Spleen (tissue), 11 donors: ENCODE results near the gene AMBRA1. TPM values are rescaled to one million over a fixed set of nuclear protein-coding genes. Genes with fewer than 3 reads are reported as not detected.

Experiments
- DNase-seq: peaks from one replicate; pipeline ENCODE4 v3.0.0-alpha.2; 2020
- H3K27ac ChIP-seq, 8 donors: fragments of 200-600 bp; sonication (generic) in 7 of 8; 1 replicate in 4 of 8; 2 replicates in 4 of 8; pipeline versions ENCODE4 v1.5.0 to v1.8.0; 2016 to 2021; ENCODE audit warnings: inconsistent platforms in 4 of 8, mild to moderate bottlenecking in 4 of 8, moderate library complexity in 1 of 8
- H3K27me3 ChIP-seq, 7 donors: fragments of 200-600 bp; sonication (generic) in 6 of 7; replicated peaks in 1 of 7; 1 replicate in 4 of 7; 2 replicates in 3 of 7; pipeline versions ENCODE4 v1.5.0 to v1.8.0; 2016 to 2021; ENCODE audit warnings: inconsistent platforms in 3 of 7, mild to moderate bottlenecking in 1 of 7
- H3K36me3 ChIP-seq, 6 donors: fragments of 200-600 bp; sonication (generic) in 5 of 6; 1 replicate in 4 of 6; 2 replicates in 2 of 6; pipeline versions ENCODE4 v1.5.0 to v1.8.0; 2016 to 2021; ENCODE audit warnings: inconsistent platforms in 2 of 6
- H3K4me1 ChIP-seq, 6 donors: fragments of 200-600 bp; sonication (generic) in 5 of 6; 1 replicate in 3 of 6; 2 replicates in 3 of 6; pipeline versions ENCODE4 v1.5.0 to v1.8.0; 2016 to 2021; ENCODE audit warnings: inconsistent platforms in 3 of 6
- H3K4me3 ChIP-seq, 8 donors: fragments of 200-600 bp; sonication (generic) in 7 of 8; 1 replicate in 4 of 8; 2 replicates in 4 of 8; pipeline versions ENCODE4 v1.5.0 to v1.8.0; 2016 to 2021; ENCODE audit warnings: inconsistent platforms in 4 of 8, mild to moderate bottlenecking in 4 of 8, moderate library complexity in 2 of 8
- H3K9me3 ChIP-seq, 8 donors: fragments of 200-600 bp; sonication (generic) in 7 of 8; 1 replicate in 4 of 8; 2 replicates in 4 of 8; pipeline versions ENCODE4 v1.5.0 to v1.8.0; 2016 to 2021; ENCODE audit warnings: inconsistent platforms in 4 of 8
- POLR2A ChIP-seq, 3 donors: fragments of 450-650 bp; IDR thresholded peaks; one replicate each; pipeline ENCODE4 v1.5.1; 2017; ENCODE audit warnings: antibody characterized with exemption in 3 of 3, mild to moderate bottlenecking in 1 of 3
- POLR2AphosphoS5 ChIP-seq, 3 donors: sonication (generic); formaldehyde crosslinking; IDR thresholded peaks; one replicate each; pipeline ENCODE4 v1.5.1; 2017; ENCODE audit warnings: antibody characterized with exemption in 3 of 3
- WGBS, 5 donors: extraction: QIAGEN DNeasy Blood & Tissue Kit in 3 of 5; methylation state at CpG; one replicate each; pipeline versions ENCODE4 v1.1.5 to v1.1.7; 2013 to 2018; 5-methylcytosine and 5-hydroxymethylcytosine counted together
- intact Hi-C: fragments of 100-400 bp; cut with DNase I; formaldehyde crosslinking; loops from one replicate; pipeline ENCODE4 v1.15.0; 2023; ENCODE audit warnings: low total_unique reads
- polyA plus RNA-seq, 3 donors: library from polyadenylated mRNA; stranded (reverse); fragments of 200-250 nt; gene quantifications; one replicate each; pipeline ENCODE4 v1.2.1, GENCODE V29; 2013
- total RNA-seq, 7 donors: library from RNA; depleted of rRNA in 3 of 7; stranded (reverse); fragments of >200 nt in 3 of 7; fragmentation: NEBNext Ultra II Directional in 4 of 7; extraction: Animal tissue kit (Norgen Biotek cat#: 25700) in 4 of 7; gene quantifications; one replicate each; pipeline versions ENCODE4 v1.1.0 to v1.2.1, GENCODE V29; 2016 to 2021
- TF ChIP-seq, protein P1 (sequence below), 11 experiments: fragments of 200-600 bp in 7 of 11; fragments of 450-650 bp in 4 of 11; sonication (generic) in 4 of 11; IDR thresholded peaks in 8 of 11; conservative IDR thresholded peaks in 3 of 11; 1 replicate in 7 of 11; 2 replicates in 4 of 11; pipeline versions ENCODE4 v1.4.0 to v1.8.0; 2016 to 2021; ENCODE audit warnings: antibody characterized with exemption in 11 of 11, inconsistent platforms in 4 of 11, mild to moderate bottlenecking in 1 of 11
- donor health status: healthy with polysubstance abuse.
- donor health status: DM: no; HTN: no; CAD: no; lungs with moderate emphysema.
- donor health status: DM: no; HTN: no; CAD: no.
- donor health status: Bipolar disorder and iron deficiency.
- donor health status: healthy.
- donor health status: DM: no; HTN: no; CAD: no.
- donor health status: DM: yes; HTN: yes; CAD: no.

Gene AMBRA1
- total and polyA plus RNA-seq, 10 donors: 3.6 to 54.6 (median 37.7) TPM

DNA sequence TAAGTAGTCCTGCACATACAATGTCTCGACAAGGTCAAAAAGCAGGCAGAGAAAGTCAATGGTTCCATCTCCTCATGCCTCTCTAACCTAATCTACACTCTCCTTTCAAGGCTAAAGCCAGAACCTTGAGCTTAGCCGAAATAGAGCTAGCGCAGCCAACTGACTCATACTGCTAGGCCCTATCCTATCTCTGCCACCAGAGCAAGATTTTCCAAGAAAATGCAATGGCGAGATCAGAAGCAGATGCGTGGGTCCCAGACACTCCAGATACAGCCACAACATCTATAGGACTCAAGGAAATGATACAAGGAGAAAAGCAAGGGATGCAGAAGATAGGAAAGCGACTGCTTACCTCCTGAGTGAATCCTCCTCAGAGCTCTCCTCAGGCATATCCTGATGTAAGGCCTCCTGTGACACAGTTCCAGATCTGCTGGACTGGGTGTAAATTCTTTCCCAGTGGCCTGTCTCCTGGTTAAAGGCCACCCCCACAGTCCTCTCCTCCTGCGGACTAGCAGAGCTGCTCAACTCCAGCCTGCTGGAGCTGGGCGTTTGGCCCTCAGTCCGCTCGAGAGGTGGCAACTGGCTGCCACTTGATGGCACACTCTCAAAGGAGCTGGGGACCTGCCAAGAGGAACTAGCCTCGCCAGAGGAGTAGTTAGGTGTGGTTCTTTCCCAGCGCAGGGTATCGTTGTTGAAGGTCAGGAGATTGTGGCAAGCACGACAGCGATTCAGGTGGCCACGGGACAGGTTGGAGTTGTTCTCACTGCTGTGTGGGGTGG lies 52.0 kb downstream of the AMBRA1 start:
- no peak overlapping the region for H3K27ac ChIP-seq
- intact Hi-C loops: no loop called here
- TF ChIP-seq POLR2AphosphoS5 (IDR thresholded peaks at IDR 0.05) (peak in 1 of 3 donors; percentile 21), POLR2A (IDR thresholded peaks at IDR 0.05) (no peak)
- TF ChIP-seq, protein P1, sequence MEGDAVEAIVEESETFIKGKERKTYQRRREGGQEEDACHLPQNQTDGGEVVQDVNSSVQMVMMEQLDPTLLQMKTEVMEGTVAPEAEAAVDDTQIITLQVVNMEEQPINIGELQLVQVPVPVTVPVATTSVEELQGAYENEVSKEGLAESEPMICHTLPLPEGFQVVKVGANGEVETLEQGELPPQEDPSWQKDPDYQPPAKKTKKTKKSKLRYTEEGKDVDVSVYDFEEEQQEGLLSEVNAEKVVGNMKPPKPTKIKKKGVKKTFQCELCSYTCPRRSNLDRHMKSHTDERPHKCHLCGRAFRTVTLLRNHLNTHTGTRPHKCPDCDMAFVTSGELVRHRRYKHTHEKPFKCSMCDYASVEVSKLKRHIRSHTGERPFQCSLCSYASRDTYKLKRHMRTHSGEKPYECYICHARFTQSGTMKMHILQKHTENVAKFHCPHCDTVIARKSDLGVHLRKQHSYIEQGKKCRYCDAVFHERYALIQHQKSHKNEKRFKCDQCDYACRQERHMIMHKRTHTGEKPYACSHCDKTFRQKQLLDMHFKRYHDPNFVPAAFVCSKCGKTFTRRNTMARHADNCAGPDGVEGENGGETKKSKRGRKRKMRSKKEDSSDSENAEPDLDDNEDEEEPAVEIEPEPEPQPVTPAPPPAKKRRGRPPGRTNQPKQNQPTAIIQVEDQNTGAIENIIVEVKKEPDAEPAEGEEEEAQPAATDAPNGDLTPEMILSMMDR (IDR thresholded peaks at IDR 0.05 in 8 of 11, conservative IDR thresholded peaks at IDR 0.05 in 3 of 11): no peak
- 71 to 86% (median 79%) methylated on average over 12 to 16 of the region's 16 CpGs for WGBS, 5 donors
- H3K4me1 ChIP-seq: peaks cover 0 to 18% (median 8%) of the 10 kb centered on the region in 6 donors
- H3K36me3 ChIP-seq: peaks cover 3 to 85% (median 64%) of the 10 kb centered on the region in 6 donors
- no peaks in the 10 kb centered on the region for H3K9me3 ChIP-seq
- DNase-seq: no peak
- no peak overlapping the region for H3K4me3 ChIP-seq
- H3K27me3 ChIP-seq: no peaks in the 10 kb centered on the region

DNA sequence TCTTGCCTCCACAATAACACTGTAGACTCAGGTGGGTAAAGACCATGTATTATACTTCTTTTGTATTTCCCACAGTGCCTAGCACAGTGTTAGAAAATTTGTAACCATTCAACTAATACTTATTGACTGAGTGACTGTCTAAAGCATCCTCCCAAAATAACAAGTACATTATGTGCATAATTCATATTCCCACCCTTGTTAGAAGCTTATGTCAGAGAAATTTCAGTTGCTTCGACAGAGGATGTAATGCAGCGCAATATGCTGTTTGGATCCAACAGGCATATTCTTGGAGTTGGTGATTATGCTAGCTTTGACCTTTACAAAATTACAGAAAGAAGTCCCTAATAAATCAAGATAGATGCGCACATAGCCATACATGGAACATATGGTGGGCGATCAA lies 53.0 kb downstream of the AMBRA1 start:
- H3K36me3 ChIP-seq: peaks cover 3 to 75% (median 54%) of the 10 kb centered on the region in 6 donors

DNA sequence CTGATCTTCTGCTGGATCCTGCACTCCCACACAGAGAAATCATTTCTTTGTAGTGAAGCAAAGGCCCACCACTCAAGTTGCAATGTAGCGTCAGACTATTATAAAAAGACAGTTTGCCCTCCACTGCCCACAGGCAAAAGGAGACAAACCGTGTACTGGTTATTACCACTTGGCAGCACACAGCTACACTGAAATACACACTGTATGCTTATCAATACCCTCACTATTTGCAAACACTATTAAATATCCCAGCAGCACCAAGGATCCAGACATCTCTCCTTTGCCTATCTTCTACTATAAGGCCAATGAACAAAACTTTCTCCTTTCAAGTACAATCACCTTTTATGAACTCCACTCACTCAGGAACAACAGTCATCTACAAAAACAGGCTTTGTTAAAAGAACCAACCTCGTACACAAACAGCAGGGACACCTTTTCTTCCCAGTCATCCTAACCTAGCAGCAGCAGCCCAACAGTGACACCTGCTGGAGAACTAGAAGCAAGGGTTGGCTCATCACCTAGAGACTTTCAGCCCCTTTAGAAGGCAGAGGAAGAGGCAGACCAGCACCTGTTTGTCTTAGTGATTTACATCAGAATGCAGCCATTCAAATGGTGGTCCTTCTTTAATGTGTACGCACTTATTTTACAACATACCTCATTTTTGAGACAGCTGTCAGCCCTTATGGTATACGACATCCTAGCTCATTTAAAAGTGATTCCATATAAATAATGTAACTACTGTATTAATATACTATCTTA lies 56.1 kb downstream of the AMBRA1 start:
- no peak for DNase-seq
- TF ChIP-seq POLR2AphosphoS5 (IDR thresholded peaks at IDR 0.05) (peak in 1 of 3 donors; percentile 49), POLR2A (IDR thresholded peaks at IDR 0.05) (no peak)
- TF ChIP-seq, protein P1 (IDR thresholded peaks at IDR 0.05 in 8 of 11, conservative IDR thresholded peaks at IDR 0.05 in 3 of 11): peak; percentile 43 to 86 (median 76)
- intact Hi-C loops: no loop called here
- Histone ChIP-seq H3K4me3 (no peak overlapping the region), H3K36me3 (peaks cover 3 to 45% (median 24%) of the 10 kb centered on the region in 6 donors), H3K27me3 (no peaks in the 10 kb centered on the region), H3K9me3 (no peaks in the 10 kb centered on the region), H3K27ac (no peak overlapping the region), H3K4me1 (peaks cover 0 to 49% (median 19%) of the 10 kb centered on the region in 6 donors)
- WGBS, 5 donors: 57 to 69% (median 62%) methylated on average over 5 of the region's 5 CpGs

More for the DNA sequence above, 53.0 kb downstream of the AMBRA1 start:
- DNase-seq: no peak
- H3K9me3 ChIP-seq: no peaks in the 10 kb centered on the region
- no peak overlapping the region for H3K4me3 ChIP-seq
- intact Hi-C loops: no loop called here
- WGBS, 5 donors: 94 to 100% (median 97%) methylated on average over 4 of the region's 4 CpGs
- peaks cover 0 to 27% (median 15%) of the 10 kb centered on the region in 6 donors for H3K4me1 ChIP-seq
- no peak overlapping the region for H3K27ac ChIP-seq
- H3K27me3 ChIP-seq: no peaks in the 10 kb centered on the region
- no peak for TF ChIP-seq POLR2A (IDR thresholded peaks at IDR 0.05)
- TF ChIP-seq POLR2AphosphoS5 (IDR thresholded peaks at IDR 0.05): no peak
- TF ChIP-seq, protein P1 (IDR thresholded peaks at IDR 0.05 in 8 of 11, conservative IDR thresholded peaks at IDR 0.05 in 3 of 11): no peak

DNA sequence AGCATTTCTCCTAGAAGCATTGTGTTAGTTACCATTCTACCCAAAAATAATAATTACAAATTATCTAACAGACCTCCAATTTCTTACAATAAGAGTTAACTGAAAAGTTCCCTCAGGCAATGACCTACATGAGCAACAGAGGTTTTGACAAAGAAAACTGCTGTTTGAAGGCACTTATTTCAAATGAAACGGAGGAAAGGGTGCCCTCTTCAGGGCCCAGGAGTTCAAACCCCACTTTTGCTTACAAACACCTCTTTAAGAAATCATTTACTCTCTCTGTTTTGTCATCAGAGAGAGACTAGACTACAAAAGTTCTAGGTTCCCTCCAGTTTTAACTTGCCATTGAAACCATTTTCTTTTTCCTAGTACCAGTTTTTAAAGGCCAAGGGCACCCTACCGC lies 56.7 kb downstream of the AMBRA1 start:
- Histone ChIP-seq H3K36me3 (peaks cover 3 to 39% (median 18%) of the 10 kb centered on the region in 6 donors), H3K27ac (no peak overlapping the region), H3K27me3 (no peaks in the 10 kb centered on the region), H3K9me3 (no peaks in the 10 kb centered on the region), H3K4me3 (no peak overlapping the region), H3K4me1 (peaks cover 0 to 53% (median 19%) of the 10 kb centered on the region in 6 donors)
- intact Hi-C loops: no loop called here
- TF ChIP-seq POLR2A (IDR thresholded peaks at IDR 0.05): no peak
- TF ChIP-seq, protein P1 (IDR thresholded peaks at IDR 0.05 in 8 of 11, conservative IDR thresholded peaks at IDR 0.05 in 3 of 11): no peak
- TF ChIP-seq POLR2AphosphoS5 (IDR thresholded peaks at IDR 0.05): no peak
- 69 to 84% (median 79%) methylated on average over 2 of the region's 2 CpGs for WGBS, 5 donors
- no peak for DNase-seq
